Neural progenitor cell (in vitro differentiated cells): ENCODE results near the gene CATSPERZ. TPM values are rescaled to one million over a fixed set of nuclear protein-coding genes. Genes with fewer than 3 reads are reported as not detected.

Source experiments
- DNase-seq: peaks from one replicate; pipeline ENCODE4 v3.0.0-alpha.2; 2016; ENCODE audit warnings: low spot score
- H2AFZ ChIP-seq: fragments of 200-600 bp; sonication (generic); replicated peaks from 2 replicates; pipeline ENCODE4 v1.6.1; 2016; ENCODE audit warnings: antibody characterized with exemption
- H3F3A ChIP-seq: fragments of 200-600 bp; sonication (generic); 2 replicates; pipeline ENCODE4 v1.6.1; 2016; ENCODE audit warnings: antibody characterized with exemption, low read depth
- H3K27ac ChIP-seq: fragments of 200-600 bp; sonication (generic); 2 replicates; pipeline ENCODE4 v1.5.1; 2016; ENCODE audit warnings: mild to moderate bottlenecking
- H3K27me3 ChIP-seq: fragments of 200-600 bp; sonication (generic); 2 replicates; pipeline ENCODE4 v1.6.1; 2016; ENCODE audit warnings: mild to moderate bottlenecking, moderate library complexity
- H3K36me3 ChIP-seq: fragments of 200-600 bp; sonication (generic); 2 replicates; pipeline ENCODE4 v1.5.1; 2016
- H3K4me1 ChIP-seq: fragments of 200-600 bp; sonication (generic); 2 replicates; pipeline ENCODE4 v1.6.1; 2016; ENCODE audit warnings: mixed run types
- H3K4me2 ChIP-seq: fragments of 200-600 bp; sonication (generic); 2 replicates; pipeline ENCODE4 v1.6.1; 2016
- H3K4me3 ChIP-seq: fragments of 200-600 bp; sonication (generic); 2 replicates; pipeline ENCODE4 v1.5.1; 2016
- H3K79me2 ChIP-seq: fragments of 200-600 bp; sonication (generic); 2 replicates; pipeline ENCODE4 v1.6.1; 2016; ENCODE audit warnings: low read depth
- H3K9ac ChIP-seq: fragments of 200-600 bp; sonication (generic); 2 replicates; pipeline ENCODE4 v1.6.1; 2016
- H3K9me3 ChIP-seq: fragments of 200-600 bp; sonication (generic); 2 replicates; pipeline ENCODE4 v1.5.1; 2016; ENCODE audit warnings: low read depth
- H4K20me1 ChIP-seq: fragments of 200-600 bp; sonication (generic); 2 replicates; pipeline ENCODE4 v1.6.1; 2016; ENCODE audit warnings: low read depth
- H3K27ac Mint-ChIP-seq: 3 replicates; pipeline ENCODE4 v1.8.0; 2021; ENCODE audit warnings: mixed read lengths
- H3K27me3 Mint-ChIP-seq: 2 replicates; pipeline ENCODE4 v1.8.0; 2022; ENCODE audit warnings: low read depth, mild to moderate bottlenecking, inconsistent platforms, moderate library complexity, mixed read lengths; ENCODE audit not compliant: insufficient read depth
- H3K36me3 Mint-ChIP-seq: 3 replicates; pipeline ENCODE4 v1.8.0; 2021; ENCODE audit warnings: mixed read lengths
- H3K4me1 Mint-ChIP-seq: 3 replicates; pipeline ENCODE4 v1.8.0; 2021; ENCODE audit warnings: mixed read lengths
- H3K4me3 Mint-ChIP-seq: 3 replicates; pipeline ENCODE4 v1.8.0; 2021; ENCODE audit warnings: mild to moderate bottlenecking, moderate library complexity, mixed read lengths
- H3K9me3 Mint-ChIP-seq: 3 replicates; pipeline ENCODE4 v1.8.0; 2020; ENCODE audit warnings: mixed read lengths
- CTCF ChIP-seq: fragments of 200-600 bp; sonication (generic); IDR thresholded peaks from 2 replicates; pipeline ENCODE4 v1.5.1; 2017; ENCODE audit warnings: antibody characterized with exemption, mild to moderate bottlenecking
- EZH2 ChIP-seq: fragments of 200-600 bp; sonication (generic); IDR thresholded peaks from 2 replicates; pipeline ENCODE4 v1.6.1; 2017; ENCODE audit warnings: antibody characterized with exemption, mild to moderate bottlenecking, moderate library complexity
- EZH2phosphoT487 ChIP-seq: fragments of 200-600 bp; sonication (generic); IDR thresholded peaks from 2 replicates; pipeline ENCODE4 v1.6.1; 2017; ENCODE audit warnings: antibody characterized with exemption
- total RNA-seq: library from RNA; depleted of rRNA; stranded (reverse); fragments of >200 nt; gene quantifications from 2 replicates; pipeline ENCODE4 v1.2.3, GENCODE V29; 2015; ENCODE audit warnings: low replicate concordance

CATSPERZ gene
- total RNA-seq, 1 donor from 2014 or later, result not detected

- no peaks in the 10 kb centered on the region for H3K36me3 ChIP-seq
- H3K4me3 ChIP-seq, result no peak overlapping the region
- H4K20me1 ChIP-seq, result peaks cover 12% of the 10 kb centered on the region
- no peak for DNase-seq
- no peaks in the 10 kb centered on the region for H3K9me3 ChIP-seq
- H3K4me2 ChIP-seq, result no peak overlapping the region
- peak overlapping the region; percentile 8 for H3K9ac ChIP-seq
- H3K4me3 Mint-ChIP-seq, result peak overlapping the region; percentile 51
- H3K27ac ChIP-seq, result no peak overlapping the region
- H3K4me1 ChIP-seq, result peaks cover 7% of the 10 kb centered on the region
- H3K9me3 Mint-ChIP-seq, result no peaks in the 10 kb centered on the region
- peaks cover 3% of the 10 kb centered on the region for H3K27me3 Mint-ChIP-seq
- H3F3A ChIP-seq, result peaks cover 27% of the 10 kb centered on the region
- H2AFZ ChIP-seq, result no peak overlapping the region
- H3K4me1 Mint-ChIP-seq, result peaks cover 11% of the 10 kb centered on the region
- peaks cover 14% of the 10 kb centered on the region for H3K79me2 ChIP-seq
- H3K27me3 ChIP-seq, result no peaks in the 10 kb centered on the region
- TF ChIP-seq EZH2, result no peak
- H3K27ac Mint-ChIP-seq, result peak overlapping the region; percentile 44
- H3K36me3 Mint-ChIP-seq, result peaks cover 2% of the 10 kb centered on the region
These were observed 12.8 kb downstream of the CATSPERZ start for GRCh38 chr11:64312947-64313346.

DNA sequence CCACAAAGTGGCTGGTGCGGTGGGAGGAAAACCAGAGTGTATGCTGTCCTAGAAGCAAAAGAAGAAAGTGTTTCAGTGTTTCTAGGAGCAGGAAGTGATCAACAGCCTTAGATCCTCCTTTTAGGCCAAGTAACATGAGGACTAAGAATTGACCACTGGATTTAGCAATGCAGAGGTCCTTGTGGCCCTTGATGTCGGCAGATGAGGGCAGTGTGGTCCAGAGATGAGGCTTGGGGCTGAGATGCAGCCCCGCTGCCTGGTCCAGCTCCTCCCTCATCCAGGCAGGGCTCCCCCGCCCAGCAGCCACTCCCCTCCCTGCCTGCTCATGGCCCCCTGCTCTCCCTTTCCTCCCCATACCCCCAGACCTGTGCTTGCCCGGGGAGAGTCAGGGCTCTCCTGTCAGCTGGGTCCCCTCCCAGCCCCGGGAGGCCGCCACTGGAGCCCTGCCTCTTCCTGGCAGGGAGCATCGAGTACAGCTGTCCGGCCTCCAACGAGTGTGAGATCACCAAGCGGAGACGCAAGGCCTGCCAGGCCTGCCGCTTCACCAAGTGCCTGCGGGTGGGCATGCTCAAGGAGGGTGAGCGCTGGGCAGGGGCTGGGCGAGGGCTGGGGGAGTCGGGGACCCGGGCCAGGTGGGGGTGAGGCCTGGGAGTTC lies 13.5 kb downstream of the CATSPERZ start:
- Histone ChIP-seq H3K4me1 (peaks cover 7% of the 10 kb centered on the region), H3K79me2 (peaks cover 19% of the 10 kb centered on the region), H3K9ac (no peak overlapping the region), H3K27ac (no peak overlapping the region), H4K20me1 (peaks cover 12% of the 10 kb centered on the region), H3K36me3 (no peaks in the 10 kb centered on the region), H3K4me2 (no peak overlapping the region), H3K27me3 (no peaks in the 10 kb centered on the region), H3K9me3 (no peaks in the 10 kb centered on the region), H3F3A (peaks cover 29% of the 10 kb centered on the region), H2AFZ (no peak overlapping the region), H3K4me3 (no peak overlapping the region)
- peaks cover 11% of the 10 kb centered on the region for H3K4me1 Mint-ChIP-seq
- peak overlapping the region; percentile 51 for H3K4me3 Mint-ChIP-seq
- H3K27me3 Mint-ChIP-seq, result peaks cover 3% of the 10 kb centered on the region
- peak overlapping the region; percentile 44 for H3K27ac Mint-ChIP-seq
- DNase-seq, result no peak
- peaks cover 2% of the 10 kb centered on the region for H3K36me3 Mint-ChIP-seq
- no peak for TF ChIP-seq EZH2
- TF ChIP-seq CTCF, result no peak
- no peak for TF ChIP-seq EZH2phosphoT487
- H3K9me3 Mint-ChIP-seq, result no peaks in the 10 kb centered on the region

DNA sequence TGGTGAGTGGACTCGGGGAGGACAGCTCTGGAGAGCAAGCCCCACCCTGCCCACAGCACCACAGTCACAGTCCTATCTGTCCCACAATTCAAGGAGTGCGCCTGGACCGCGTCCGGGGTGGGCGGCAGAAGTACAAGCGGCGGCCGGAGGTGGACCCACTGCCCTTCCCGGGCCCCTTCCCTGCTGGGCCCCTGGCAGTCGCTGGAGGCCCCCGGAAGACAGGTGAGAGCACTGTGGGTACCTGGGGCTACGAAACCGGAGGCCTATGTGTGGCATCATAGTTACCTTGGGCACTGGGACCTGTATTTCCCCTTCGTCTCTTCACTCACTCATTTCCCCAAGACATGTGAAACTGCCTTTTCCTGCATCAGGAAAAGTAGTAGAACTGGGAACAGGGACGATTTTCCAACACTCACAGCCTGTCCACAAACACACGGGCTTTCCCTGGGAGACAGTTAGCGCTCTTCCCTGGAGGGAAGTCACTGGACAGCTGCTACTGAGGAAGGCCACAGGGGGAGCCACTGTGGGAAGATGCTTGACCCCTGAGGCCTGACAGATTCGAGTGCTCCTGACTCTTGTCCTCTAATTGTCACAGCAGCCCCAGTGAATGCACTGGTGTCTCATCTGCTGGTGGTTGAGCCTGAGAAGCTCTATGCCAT lies 14.1 kb downstream of the CATSPERZ start:
- H3K27me3 Mint-ChIP-seq, result peaks cover 5% of the 10 kb centered on the region
- H2AFZ ChIP-seq, result no peak overlapping the region
- peaks cover 12% of the 10 kb centered on the region for H4K20me1 ChIP-seq
- peak overlapping the region; percentile 55 for H3K4me3 Mint-ChIP-seq
- peaks cover 15% of the 10 kb centered on the region for H3K4me1 Mint-ChIP-seq
- H3K4me2 ChIP-seq, result no peak overlapping the region
- H3K27ac ChIP-seq, result no peak overlapping the region
- peaks cover 26% of the 10 kb centered on the region for H3K79me2 ChIP-seq
- no peaks in the 10 kb centered on the region for H3K27me3 ChIP-seq
- H3K36me3 Mint-ChIP-seq, result peaks cover 2% of the 10 kb centered on the region
- no peaks in the 10 kb centered on the region for H3K36me3 ChIP-seq
- H3K4me1 ChIP-seq, result peaks cover 12% of the 10 kb centered on the region
- H3K9me3 ChIP-seq, result no peaks in the 10 kb centered on the region
- TF ChIP-seq CTCF, result no peak
- TF ChIP-seq EZH2, result no peak
- DNase-seq, result no peak
- H3K9me3 Mint-ChIP-seq, result no peaks in the 10 kb centered on the region
- no peak overlapping the region for H3K4me3 ChIP-seq
- H3K27ac Mint-ChIP-seq, result peak overlapping the region; percentile 94
- no peak overlapping the region for H3K9ac ChIP-seq
- H3F3A ChIP-seq, result peaks cover 29% of the 10 kb centered on the region
